NB4 (cell line): ENCODE results near the gene CALML5.

Source experiments
- CTCF ChIP-seq: IDR thresholded peaks from one replicate; pipeline ENCODE4 v1.5.1; 2012; ENCODE audit warnings: low read depth, low read length
- MAX ChIP-seq: IDR thresholded peaks from 2 replicates; pipeline ENCODE4 v1.6.1; 2011; ENCODE audit warnings: low read depth, low read length
- MYC ChIP-seq: IDR thresholded peaks from 2 replicates; pipeline ENCODE4 v1.6.1; 2011; ENCODE audit warnings: low read depth, low read length
- POLR2A ChIP-seq: IDR thresholded peaks from 2 replicates; pipeline ENCODE4 v1.6.1; 2011; ENCODE audit warnings: mild to moderate bottlenecking; ENCODE audit not compliant: insufficient read length; ENCODE audit errors: extremely low read depth

DNA sequence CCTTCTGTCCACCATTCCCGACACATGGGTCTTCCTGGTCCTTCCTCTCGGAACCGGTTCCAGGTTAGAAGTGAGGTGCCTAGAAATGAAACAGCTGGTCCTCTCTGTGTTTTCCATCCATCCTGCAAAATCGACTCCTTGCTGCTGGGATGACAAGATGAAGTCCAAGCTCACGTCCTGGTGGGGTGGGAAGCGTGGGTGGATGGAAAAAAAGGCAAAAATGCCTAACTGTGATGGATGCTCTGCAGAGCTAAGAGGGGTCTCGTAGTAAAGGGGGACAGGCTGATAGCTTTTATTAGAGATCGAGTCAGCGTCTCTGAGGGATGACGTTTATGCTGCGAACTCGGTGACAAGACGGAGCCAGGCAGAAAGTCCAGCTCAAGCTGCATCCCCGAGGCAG, 14.1 kb downstream of the CALML5 start:
- TF ChIP-seq POLR2A (no peak), CTCF (no peak), MYC (no peak), MAX (no peak)
